GM19193 (cell line): ENCODE data around the gene CFAP97.

Experiments used
- POLR2A ChIP-seq: IDR thresholded peaks from 4 replicates; pipeline ENCODE4 v1.6.1; 2011; ENCODE audit not compliant: insufficient read depth, insufficient read length; ENCODE audit errors: extremely low read depth

The CFAP97 gene

GRCh38 chr4:185189606-185190305 is 14.0 kb downstream of the CFAP97 start:
- no peak for TF ChIP-seq POLR2A

- no peak for TF ChIP-seq POLR2A
Measured at GRCh38 chr4:185186769-185187168, 17.0 kb downstream of the CFAP97 start.

- TF ChIP-seq POLR2A = no peak
Measured at GRCh38 chr4:185183622-185184281, 20.0 kb downstream of the CFAP97 start.

- no peak for TF ChIP-seq POLR2A
Measured at GRCh38 chr4:185182239-185182638, 21.6 kb downstream of the CFAP97 start.

- TF ChIP-seq POLR2A = no peak
Measured at GRCh38 chr4:185179488-185179887, 24.3 kb downstream of the CFAP97 start.

GRCh38 chr4:185171373-185172071 is 32.3 kb downstream of the CFAP97 start:
- no peak for TF ChIP-seq POLR2A

- TF ChIP-seq POLR2A = no peak
Measured at GRCh38 chr4:185167234-185167633, 36.6 kb downstream of the CFAP97 start.

GRCh38 chr4:185165605-185166063 is 38.2 kb downstream of the CFAP97 start:
- TF ChIP-seq POLR2A = no peak

DNA sequence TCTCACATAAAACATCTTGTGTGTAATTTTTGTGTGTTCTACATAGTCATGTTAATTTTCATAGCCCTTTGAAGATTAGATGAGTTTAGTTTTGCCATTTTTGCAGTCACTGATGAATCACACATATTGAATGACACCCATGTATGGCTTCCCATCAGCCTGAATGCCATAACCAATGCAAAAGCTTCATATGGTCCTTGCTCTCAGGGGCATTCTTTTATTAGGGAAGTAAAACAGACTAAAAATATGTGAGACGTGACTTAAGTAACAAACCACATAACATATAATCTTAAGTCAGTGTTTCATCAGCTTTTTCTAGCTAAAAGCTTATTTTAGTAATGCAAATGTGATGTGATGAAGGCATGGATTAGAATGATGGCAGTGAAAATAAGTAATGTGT is 52.5 kb downstream of the CFAP97 start:
- TF ChIP-seq POLR2A = no peak

DNA sequence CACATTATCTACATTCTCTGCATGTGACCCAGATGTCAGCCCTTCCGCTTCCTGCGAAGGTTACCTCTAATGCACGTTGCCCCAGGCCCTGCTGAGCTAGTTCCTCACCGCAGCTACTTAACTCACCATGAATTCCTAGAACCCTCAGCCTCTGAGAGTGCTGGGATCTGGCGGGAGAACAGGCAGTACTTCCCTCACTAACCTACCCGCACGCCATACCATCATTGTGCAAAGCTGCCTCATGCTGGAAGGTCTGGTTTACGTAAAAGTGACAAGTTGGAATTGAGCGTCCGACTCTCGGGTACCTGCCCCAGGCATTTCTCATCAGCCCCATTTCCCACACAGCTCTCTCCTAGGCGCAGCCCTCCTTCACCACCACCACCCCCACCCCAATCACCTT is 54.4 kb downstream of the CFAP97 start:
- no peak for TF ChIP-seq POLR2A

DNA sequence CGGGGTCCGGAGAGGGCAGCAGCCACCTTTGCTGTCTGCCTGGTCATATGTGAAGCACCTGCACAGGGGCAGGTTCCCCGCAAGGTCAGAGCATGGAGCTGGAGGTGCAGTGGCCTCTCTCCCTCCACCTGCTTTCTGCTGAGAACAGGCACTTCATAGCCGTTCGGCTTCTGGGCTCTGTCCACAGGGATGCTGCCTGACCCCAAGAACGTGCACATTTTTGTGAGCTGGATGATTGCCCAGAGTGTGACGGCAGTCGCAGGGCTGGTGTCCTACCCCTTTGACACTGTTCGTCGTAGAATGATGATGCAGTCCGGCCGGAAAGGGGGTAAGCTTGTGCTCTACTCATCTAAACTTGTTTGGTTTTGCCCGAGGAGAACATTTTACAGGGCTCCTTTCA is 58.2 kb downstream of the CFAP97 start:
- TF ChIP-seq POLR2A = no peak

- TF ChIP-seq POLR2A = no peak
Measured at GRCh38 chr4:185144601-185145240, 59.1 kb downstream of the CFAP97 start.

DNA sequence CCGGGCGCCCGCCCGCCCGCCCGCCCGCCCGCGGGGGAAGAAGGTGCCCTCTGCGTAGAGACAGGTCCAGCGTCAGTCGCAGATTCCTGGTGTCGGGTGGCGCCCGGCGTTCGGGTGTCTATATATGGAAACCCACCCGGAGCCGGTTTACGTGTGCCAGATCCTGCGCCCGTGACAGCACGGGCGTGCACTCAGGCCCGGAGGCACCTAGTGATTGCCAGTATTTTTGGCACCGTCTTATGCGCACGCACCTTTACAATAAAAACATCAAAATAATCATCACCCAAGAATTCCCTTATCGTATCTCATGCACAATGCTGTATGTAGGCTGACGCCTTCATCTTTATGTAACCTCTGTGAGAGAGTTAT is 60.2 kb downstream of the CFAP97 start:
- no peak for TF ChIP-seq POLR2A

DNA sequence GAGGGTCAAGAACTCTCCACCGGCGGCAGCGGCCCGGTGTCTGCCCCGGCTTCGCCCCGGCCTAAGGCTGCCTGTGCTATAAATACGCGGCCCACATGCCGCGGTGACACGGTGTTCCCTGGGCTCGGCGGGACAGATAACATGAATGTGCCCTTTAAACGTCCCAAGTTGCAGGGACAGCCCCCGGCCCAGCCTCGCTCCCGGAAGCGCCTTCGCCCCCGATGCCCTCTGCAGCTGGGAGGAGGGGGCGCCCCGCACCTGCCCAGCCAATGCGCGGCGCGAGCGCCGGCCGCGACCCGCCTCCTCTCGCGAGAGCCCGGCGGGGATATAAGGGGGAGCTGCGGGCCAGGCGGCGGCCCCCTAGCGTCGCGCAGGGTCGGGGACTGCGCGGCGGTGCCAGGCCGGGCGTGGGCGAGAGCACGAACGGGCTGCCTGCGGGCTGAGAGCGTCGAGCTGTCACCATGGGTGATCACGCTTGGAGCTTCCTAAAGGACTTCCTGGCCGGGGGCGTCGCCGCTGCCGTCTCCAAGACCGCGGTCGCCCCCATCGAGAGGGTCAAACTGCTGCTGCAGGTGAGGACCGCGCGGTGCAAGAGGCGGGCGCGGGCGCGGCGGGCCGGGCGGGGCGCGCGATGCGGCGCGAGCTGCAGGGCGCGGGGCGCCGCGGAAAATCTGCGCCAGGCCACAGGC is 60.7 kb downstream of the CFAP97 start, which contains the start of gene SLC25A4:
Gene SLC25A4, plus strand, starts transcription at position 355 of the 689 bp plus-strand sequence. Its CDS starts 107 bp downstream, at position 462.
- peak; percentile 99 for TF ChIP-seq POLR2A

- no peak for TF ChIP-seq POLR2A
Measured at GRCh38 chr4:185142564-185142911, 61.3 kb downstream of the CFAP97 start.
